Measurements from ENCODE around the gene OR8G5. TPM values are rescaled to one million over a fixed set of nuclear protein-coding genes. Genes with fewer than 3 reads are reported as not detected.
"Not testable (repeated sequence)": the region's sequence is repeated elsewhere in the genome, so short reads cannot be mapped to it uniquely, and the experiment has no call there.

OR8G5 gene
- total and polyA plus RNA-seq, 2 experiments from 2014 or later: not detected

GRCh38 chr11:124222407-124222806 is 33.8 kb upstream of the OR8G5 start:
- WGBS (ENCODE audit: low lambda C conversion rate, missing lambda C conversion rate): 55% methylated on average over 2 of the region's 2 CpGs
- no peaks in the 10 kb centered on the region for H3K79me2 ChIP-seq
- no peak overlapping the region for H3K4me2 ChIP-seq

GRCh38 chr11:124224618-124225423 is 31.4 kb upstream of the OR8G5 start:
- not testable (repeated sequence) for H3K4me3 ChIP-seq; DNase-seq (ENCODE audit: low spot score); H3K27ac ChIP-seq; H3K4me2 ChIP-seq; H3K4me1 ChIP-seq (ENCODE audit: insufficient read depth); H3K9me2 ChIP-seq (replicated peaks; ENCODE audit: insufficient read depth); H3K27me3 ChIP-seq; H3K79me2 ChIP-seq; H3K36me3 ChIP-seq (replicated peaks; ENCODE audit: insufficient read depth, low read depth); H3K9me3 ChIP-seq (ENCODE audit: low read depth); H4K20me1 ChIP-seq (ENCODE audit: insufficient read depth, poor library complexity, severe bottlenecking); H2AFZ ChIP-seq
- WGBS (ENCODE audit: low lambda C conversion rate, missing lambda C conversion rate): 73% methylated on average over 9 of the region's 9 CpGs

More at GRCh38 chr11:124222407-124222806, 33.8 kb upstream of the OR8G5 start:
- Histone ChIP-seq H2AFZ (no peak overlapping the region), H3K4me3 (no peak overlapping the region), H3K9me3 (ENCODE audit: low read depth) (no peaks in the 10 kb centered on the region), H3K27ac (no peak overlapping the region), H3K27me3 (no peaks in the 10 kb centered on the region), H4K20me1 (ENCODE audit: insufficient read depth, poor library complexity, severe bottlenecking) (no peaks in the 10 kb centered on the region), H3K36me3 (replicated peaks; ENCODE audit: insufficient read depth, low read depth) (no peaks in the 10 kb centered on the region), H3K9me2 (replicated peaks; ENCODE audit: insufficient read depth) (no peaks in the 10 kb centered on the region), H3K4me1 (ENCODE audit: insufficient read depth) (no peaks in the 10 kb centered on the region)
- DNase-seq (ENCODE audit: low spot score): no peak
- no peak for TF ChIP-seq EZH2phosphoT487 (IDR thresholded peaks at IDR 0.05; ENCODE audit: low read depth, severe bottlenecking, unreplicated experiment)
- TF ChIP-seq EZH2 (IDR thresholded peaks at IDR 0.05; ENCODE audit: borderline replicate concordance): no peak
- no peak for TF ChIP-seq CTCF (IDR thresholded peaks at IDR 0.05; ENCODE audit: poor library complexity)

GRCh38 chr11:124225471-124225870 is 30.7 kb upstream of the OR8G5 start:
- Histone ChIP-seq H3K4me2 (no peak overlapping the region), H3K4me1 (ENCODE audit: insufficient read depth) (no peaks in the 10 kb centered on the region), H3K79me2 (no peaks in the 10 kb centered on the region), H3K4me3 (no peak overlapping the region), H3K27ac (no peak overlapping the region), H3K36me3 (replicated peaks; ENCODE audit: insufficient read depth, low read depth) (no peaks in the 10 kb centered on the region), H3K9me3 (ENCODE audit: low read depth) (no peaks in the 10 kb centered on the region), H4K20me1 (ENCODE audit: insufficient read depth, poor library complexity, severe bottlenecking) (no peaks in the 10 kb centered on the region), H3K27me3 (no peaks in the 10 kb centered on the region), H2AFZ (no peak overlapping the region), H3K9me2 (replicated peaks; ENCODE audit: insufficient read depth) (no peaks in the 10 kb centered on the region)
- 85% methylated on average over 1 of the region's 1 CpG for WGBS (ENCODE audit: low lambda C conversion rate, missing lambda C conversion rate)
- DNase-seq (ENCODE audit: low spot score): no peak
- TF ChIP-seq CTCF (IDR thresholded peaks at IDR 0.05; ENCODE audit: poor library complexity) (no peak), EZH2phosphoT487 (IDR thresholded peaks at IDR 0.05; ENCODE audit: low read depth, severe bottlenecking, unreplicated experiment) (no peak)

- 36% methylated on average over 1 of the region's 1 CpG for WGBS (ENCODE audit: low lambda C conversion rate, missing lambda C conversion rate)
- Histone ChIP-seq H3K79me2 (no peaks in the 10 kb centered on the region), H3K36me3 (replicated peaks; ENCODE audit: insufficient read depth, low read depth) (no peaks in the 10 kb centered on the region), H3K27ac (no peak overlapping the region), H3K9me3 (ENCODE audit: low read depth) (no peaks in the 10 kb centered on the region), H3K4me1 (ENCODE audit: insufficient read depth) (no peaks in the 10 kb centered on the region), H3K4me3 (no peak overlapping the region), H3K9me2 (replicated peaks; ENCODE audit: insufficient read depth) (no peaks in the 10 kb centered on the region), H3K4me2 (no peak overlapping the region), H4K20me1 (ENCODE audit: insufficient read depth, poor library complexity, severe bottlenecking) (no peaks in the 10 kb centered on the region), H3K27me3 (no peaks in the 10 kb centered on the region), H2AFZ (no peak overlapping the region)
- no peak for DNase-seq (ENCODE audit: low spot score)
- TF ChIP-seq EZH2phosphoT487 (IDR thresholded peaks at IDR 0.05; ENCODE audit: low read depth, severe bottlenecking, unreplicated experiment) (no peak), CTCF (IDR thresholded peaks at IDR 0.05; ENCODE audit: poor library complexity) (no peak), EZH2 (IDR thresholded peaks at IDR 0.05; ENCODE audit: borderline replicate concordance) (no peak)
These were observed 22.8 kb upstream of the OR8G5 start for GRCh38 chr11:124233376-124233775.
